GM12878 (cell line): ENCODE data around the gene ADAM11. TPM values are rescaled to one million over a fixed set of nuclear protein-coding genes. Genes with fewer than 3 reads are reported as not detected.

Experiments used
- ATAC-seq: fragments of 200-7000 bp; cut with Tn5 transposase; 3 replicates; pipeline ENCODE4 v1.9.1; 2020; ENCODE audit warnings: mild to moderate bottlenecking, moderate library complexity
- BruUV-seq: library from RNA; stranded (reverse); fragments of 400-500 nt; replicated peaks from 2 replicates; lab custom pipeline; 2021; lab: Mats Ljungman, UMichigan
- CTCF ChIA-PET: fragments of 300-600 bp; sonication (Branson Sonifier 250); formaldehyde crosslinking; extraction: SDS; loops from one replicate; lab custom pipeline; 2021; ENCODE audit warnings: inconsistent platforms; lab: Yijun Ruan, JAX
- POLR2A ChIA-PET: fragments of 350-600 bp; formaldehyde crosslinking; extraction: SDS; loops from one replicate; lab custom pipeline; 2021; ENCODE audit warnings: inconsistent platforms; lab: Charles Lee
- RAD21 ChIA-PET: fragments of 300-600 bp; sonication (Branson Sonifier 250); formaldehyde crosslinking; loops from one replicate; lab custom pipeline; 2023; ENCODE audit warnings: antibody characterized with exemption; ENCODE audit not compliant: unreplicated experiment; lab: Charles Lee
- SMC1A ChIA-PET: fragments of 300-600 bp; sonication (Branson Sonifier 250); formaldehyde crosslinking; loops from one replicate; lab custom pipeline; 2023; ENCODE audit not compliant: unreplicated experiment, uncharacterized antibody; lab: Charles Lee
- DNase-seq: peaks from one replicate; pipeline ENCODE4 v3.0.0-alpha.2; 2011; ENCODE audit warnings: low read depth, low spot score
- FAIRE-seq: peaks from 3 replicates; lab custom pipeline; 2011; peaks lifted over from hg19 to GRCh38; lab: Jason Lieb, UNC
- H2AFZ ChIP-seq: 2 replicates; pipeline ENCODE4 v1.6.0; 2011; ENCODE audit warnings: low read depth, low read length, control low read depth; ENCODE audit not compliant: control insufficient read depth
- H3K27ac ChIP-seq: 2 replicates; pipeline ENCODE4 v1.5.1; 2011; ENCODE audit warnings: control low read depth; ENCODE audit not compliant: control insufficient read depth, insufficient read depth
- H3K27me3 ChIP-seq, 2 experiments: replicated peaks in 1 of 2; 2 replicates each; pipeline versions ENCODE4 v1.6.0 to v1.6.1; 2011; ENCODE audit warnings: low read length in 1 of 2; ENCODE audit not compliant: control insufficient read depth in 2 of 2, insufficient read depth in 2 of 2
- H3K36me3 ChIP-seq, 2 experiments: 2 replicates each; pipeline ENCODE4 v1.5.1; 2011; ENCODE audit warnings: low read length in 1 of 2; ENCODE audit not compliant: control insufficient read depth in 2 of 2, insufficient read depth in 2 of 2
- H3K4me1 ChIP-seq: 2 replicates; pipeline ENCODE4 v1.6.1; 2011; ENCODE audit warnings: mild to moderate bottlenecking, low read length, moderate library complexity, mixed read lengths; ENCODE audit not compliant: control insufficient read depth, insufficient read depth
- H3K4me2 ChIP-seq: 2 replicates; pipeline ENCODE4 v1.6.0; 2011; ENCODE audit warnings: control low read depth; ENCODE audit not compliant: control insufficient read depth, insufficient read depth
- H3K4me3 ChIP-seq: fragments of 200-600 bp; sonication (generic); 2 replicates; pipeline ENCODE4 v1.5.1; 2016
- H3K79me2 ChIP-seq: 2 replicates; pipeline ENCODE4 v1.6.0; 2011; ENCODE audit warnings: low read length; ENCODE audit not compliant: control insufficient read depth, insufficient read depth
- H3K9ac ChIP-seq: 2 replicates; pipeline ENCODE4 v1.8.0; 2011; ENCODE audit warnings: low read length, control low read depth, mixed read lengths; ENCODE audit not compliant: control insufficient read depth, insufficient read depth
- H3K9me3 ChIP-seq: replicated peaks from 3 replicates; pipeline ENCODE4 v1.5.1; 2011; ENCODE audit warnings: mild to moderate bottlenecking, low read length; ENCODE audit not compliant: control insufficient read depth, insufficient read depth
- H4K20me1 ChIP-seq: 2 replicates; pipeline ENCODE4 v1.6.0; 2011; ENCODE audit not compliant: control insufficient read depth, insufficient read depth
- ASH2L ChIP-seq: fragments of 300-600, 200-600 bp; sonication (generic); IDR thresholded peaks from 2 replicates; pipeline ENCODE4 v1.6.1; 2017; ENCODE audit warnings: low read depth, mild to moderate bottlenecking, borderline replicate concordance
- CHD4 ChIP-seq: fragments of 200-600 bp; sonication (generic); IDR thresholded peaks from 2 replicates; pipeline ENCODE4 v1.6.1; 2016; ENCODE audit warnings: mild to moderate bottlenecking
- EED ChIP-seq: sonication (generic); IDR thresholded peaks from 2 replicates; pipeline ENCODE4 v1.6.1; 2016; ENCODE audit warnings: antibody characterized with exemption, low read depth
- FOS ChIP-seq: IDR thresholded peaks from 3 replicates; pipeline ENCODE4 v1.6.1; 2011; ENCODE audit warnings: borderline replicate concordance; ENCODE audit not compliant: insufficient read length; ENCODE audit errors: extremely low read depth
- GABPA ChIP-seq: IDR thresholded peaks from 2 replicates; pipeline ENCODE4 v1.6.1; 2014; ENCODE audit warnings: antibody characterized with exemption, low read depth, mild to moderate bottlenecking, inconsistent platforms
- HCFC1 ChIP-seq: fragments of 150-350 bp; IDR thresholded peaks from 2 replicates; pipeline ENCODE4 v1.6.1; 2014; ENCODE audit warnings: low read length
- JUNB ChIP-seq: IDR thresholded peaks from 2 replicates; pipeline ENCODE4 v1.6.1; 2016; ENCODE audit warnings: antibody characterized with exemption, mild to moderate bottlenecking
- JUND ChIP-seq: IDR thresholded peaks from 2 replicates; pipeline ENCODE4 v1.6.1; 2012; ENCODE audit warnings: low read depth, mild to moderate bottlenecking, low read length, improper control_type of control experiment, moderate library complexity
- MTA2 ChIP-seq: fragments of 450-650 bp; IDR thresholded peaks from 2 replicates; pipeline ENCODE4 v1.6.1; 2016; ENCODE audit warnings: low read depth, mild to moderate bottlenecking, moderate library complexity
- MTA3 ChIP-seq: IDR thresholded peaks from 2 replicates; pipeline ENCODE4 v1.6.1; 2012; ENCODE audit warnings: low read length, inconsistent platforms, borderline replicate concordance
- RAD21 ChIP-seq: IDR thresholded peaks from 2 replicates; pipeline ENCODE4 v1.6.1; 2011; ENCODE audit warnings: mild to moderate bottlenecking, low read depth, low read length, moderate library complexity; ENCODE audit not compliant: insufficient read depth
- SIN3A ChIP-seq: IDR thresholded peaks from 2 replicates; pipeline ENCODE4 v1.6.1; 2012; ENCODE audit warnings: low read depth, low read length, improper control_type of control experiment
- STAT3 ChIP-seq: IDR thresholded peaks from 2 replicates; pipeline ENCODE4 v1.6.1; 2011; ENCODE audit warnings: low read depth, low read length, improper control_type of control experiment
- WRNIP1 ChIP-seq: IDR thresholded peaks from 2 replicates; pipeline ENCODE4 v1.6.1; 2011; ENCODE audit warnings: low read depth, low read length, improper control_type of control experiment, borderline replicate concordance
- YY1 ChIP-seq: IDR thresholded peaks from 2 replicates; pipeline ENCODE4 v1.6.1; 2011; ENCODE audit warnings: low read depth, mild to moderate bottlenecking, low read length
- ZNF274 ChIP-seq: IDR thresholded peaks from one replicate; pipeline ENCODE4 v1.8.0; 2011; ENCODE audit not compliant: insufficient read length, insufficient read depth
- WGBS: methylation state at CpG from one replicate; pipeline ENCODE4 v1.1.6; 2016; ENCODE audit warnings: low lambda C conversion rate; ENCODE audit not compliant: insufficient replicate concordance, insufficient coverage; ENCODE audit errors: missing lambda C conversion rate; 5-methylcytosine and 5-hydroxymethylcytosine counted together
- in situ Hi-C: fragments of 300-500 bp; cut with MboI; formaldehyde crosslinking; loops from 9 replicates; pipeline ENCODE4 v1.14.3; 2018; ENCODE audit warnings: mixed read lengths
- intact Hi-C: fragments of 100-400 bp; cut with micrococcal nuclease; formaldehyde crosslinking; loops from one replicate; pipeline ENCODE4 v1.14.2; 2022; ENCODE audit not compliant: unreplicated experiment
- polyA plus RNA-seq, 11 experiments: library from polyadenylated mRNA; depleted of rRNA in 4 of 11; unstranded in 6 of 11; stranded (reverse) in 5 of 11; fragments of >200 nt; fragmentation: Nextera tagmentation in 4 of 11; fragmentation: Illumina TruSeq in 1 of 11; extraction: Ambion mirVana in 4 of 11; extraction: Trizol in 1 of 11; gene quantifications; 1 replicate in 1 of 11; 2 replicates in 10 of 11; pipeline versions ENCODE4 v1.2.1 to v1.2.3, GENCODE V29; 2011 to 2016; ENCODE audit warnings: inconsistent platforms in 2 of 11, missing spikeins in 2 of 11, low read depth in 1 of 11
- total RNA-seq, 4 experiments: library from RNA; depleted of rRNA in 3 of 4; stranded (reverse); fragments of >200 nt in 3 of 4; fragmentation: Illumina TruSeq in 1 of 4; extraction: Trizol in 1 of 4; gene quantifications; 2 replicates each; pipeline versions ENCODE4 v1.2.1 to v1.2.3, GENCODE V29; 2013 to 2021
- TF ChIP-seq, protein P1 (sequence below): fragments of 450-650 bp; IDR thresholded peaks from 2 replicates; pipeline ENCODE4 v1.6.1; 2017; ENCODE audit warnings: mild to moderate bottlenecking, moderate library complexity
- TF ChIP-seq, protein P2 (sequence below): IDR thresholded peaks from 2 replicates; pipeline ENCODE4 v1.6.1; 2012; ENCODE audit warnings: low read depth, low read length, improper control_type of control experiment

Gene ADAM11
- total and polyA plus RNA-seq, 10 of the 15 experiments (the other 5 are each of a cell fraction or from before 2014, with no cell fraction given): 0.03 to 0.37 (median 0.06) TPM; not detected in 3

DNA sequence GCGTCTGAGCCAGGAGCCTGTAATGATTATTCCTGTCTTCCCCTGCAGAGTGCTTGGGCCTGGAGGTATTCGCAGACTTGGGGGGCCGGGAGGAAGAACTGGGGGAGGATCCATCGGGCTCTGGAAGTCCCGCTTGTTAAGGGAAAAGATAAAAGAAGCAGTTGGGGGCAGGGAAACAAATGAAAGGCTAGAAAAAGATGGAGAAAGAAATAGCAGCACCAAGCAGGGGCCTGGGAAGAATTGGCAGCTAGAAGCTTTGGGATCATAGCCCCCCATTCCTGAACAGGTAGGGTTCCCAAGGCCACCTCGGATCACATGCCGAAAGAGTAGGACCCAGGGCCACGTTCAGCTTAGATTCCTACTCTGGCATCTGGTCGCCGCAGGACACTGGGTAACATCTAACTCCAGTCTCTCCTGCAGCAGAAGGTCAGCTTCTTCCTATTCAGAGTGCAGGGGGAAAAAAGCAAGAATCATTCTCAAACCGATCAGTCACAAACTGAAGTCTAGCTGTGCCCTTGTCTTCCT is 23.6 kb downstream of the ADAM11 start:
- Histone ChIP-seq H3K9ac (no peak overlapping the region), H3K27me3 (no peaks in the 10 kb centered on the region; a peak in 3 of 4 replicates), H3K36me3 (no peaks in the 10 kb centered on the region), H3K79me2 (no peaks in the 10 kb centered on the region), H3K4me2 (no peak overlapping the region), H2AFZ (no peak overlapping the region), H4K20me1 (no peaks in the 10 kb centered on the region; the same call in 1 of the 2 replicates), H3K4me3 (no peak overlapping the region), H3K9me3 (no peaks in the 10 kb centered on the region), H3K4me1 (no peaks in the 10 kb centered on the region)
- DNase-seq (no peak), FAIRE-seq (no peak), ATAC-seq (no peak)
- BruUV-seq: no TSS peak
- CTCF ChIA-PET: interaction anchor here (1.1 to 12.1 kb wide), 3 partner anchors 11 to 82 kb away, joined by 4 to 175 read pairs (median 5); no protein-coding TSS in a partner anchor
- POLR2A ChIA-PET: no interaction called here
- in situ Hi-C loops: loop anchor here (5.0 kb wide), 1 partner anchor 85 kb away; no protein-coding TSS in a partner anchor
- SMC1A ChIA-PET: interaction anchor here (1.5 kb wide), 1 partner anchor 83 kb away, joined by 3 read pairs; no protein-coding TSS in a partner anchor
- RAD21 ChIA-PET: no interaction called here
- 51% methylated on average over 11 of the region's 11 CpGs for WGBS
- TF ChIP-seq YY1: no peak
- no peak for TF ChIP-seq JUND
- TF ChIP-seq GABPA: no peak
- no peak for TF ChIP-seq FOS
- TF ChIP-seq, protein P1, sequence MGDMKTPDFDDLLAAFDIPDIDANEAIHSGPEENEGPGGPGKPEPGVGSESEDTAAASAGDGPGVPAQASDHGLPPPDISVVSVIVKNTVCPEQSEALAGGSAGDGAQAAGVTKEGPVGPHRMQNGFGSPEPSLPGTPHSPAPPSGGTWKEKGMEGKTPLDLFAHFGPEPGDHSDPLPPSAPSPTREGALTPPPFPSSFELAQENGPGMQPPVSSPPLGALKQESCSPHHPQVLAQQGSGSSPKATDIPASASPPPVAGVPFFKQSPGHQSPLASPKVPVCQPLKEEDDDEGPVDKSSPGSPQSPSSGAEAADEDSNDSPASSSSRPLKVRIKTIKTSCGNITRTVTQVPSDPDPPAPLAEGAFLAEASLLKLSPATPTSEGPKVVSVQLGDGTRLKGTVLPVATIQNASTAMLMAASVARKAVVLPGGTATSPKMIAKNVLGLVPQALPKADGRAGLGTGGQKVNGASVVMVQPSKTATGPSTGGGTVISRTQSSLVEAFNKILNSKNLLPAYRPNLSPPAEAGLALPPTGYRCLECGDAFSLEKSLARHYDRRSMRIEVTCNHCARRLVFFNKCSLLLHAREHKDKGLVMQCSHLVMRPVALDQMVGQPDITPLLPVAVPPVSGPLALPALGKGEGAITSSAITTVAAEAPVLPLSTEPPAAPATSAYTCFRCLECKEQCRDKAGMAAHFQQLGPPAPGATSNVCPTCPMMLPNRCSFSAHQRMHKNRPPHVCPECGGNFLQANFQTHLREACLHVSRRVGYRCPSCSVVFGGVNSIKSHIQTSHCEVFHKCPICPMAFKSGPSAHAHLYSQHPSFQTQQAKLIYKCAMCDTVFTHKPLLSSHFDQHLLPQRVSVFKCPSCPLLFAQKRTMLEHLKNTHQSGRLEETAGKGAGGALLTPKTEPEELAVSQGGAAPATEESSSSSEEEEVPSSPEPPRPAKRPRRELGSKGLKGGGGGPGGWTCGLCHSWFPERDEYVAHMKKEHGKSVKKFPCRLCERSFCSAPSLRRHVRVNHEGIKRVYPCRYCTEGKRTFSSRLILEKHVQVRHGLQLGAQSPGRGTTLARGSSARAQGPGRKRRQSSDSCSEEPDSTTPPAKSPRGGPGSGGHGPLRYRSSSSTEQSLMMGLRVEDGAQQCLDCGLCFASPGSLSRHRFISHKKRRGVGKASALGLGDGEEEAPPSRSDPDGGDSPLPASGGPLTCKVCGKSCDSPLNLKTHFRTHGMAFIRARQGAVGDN: no peak
- TF ChIP-seq RAD21: no peak
- TF ChIP-seq ZNF274: no peak
- no peak for TF ChIP-seq MTA3
- TF ChIP-seq MTA2: no peak
- no peak for TF ChIP-seq ASH2L
- no peak for TF ChIP-seq EED
- no peak for TF ChIP-seq JUNB
- no peak for TF ChIP-seq CHD4
- no peak for TF ChIP-seq SIN3A
- TF ChIP-seq WRNIP1: no peak
- TF ChIP-seq, protein P2, sequence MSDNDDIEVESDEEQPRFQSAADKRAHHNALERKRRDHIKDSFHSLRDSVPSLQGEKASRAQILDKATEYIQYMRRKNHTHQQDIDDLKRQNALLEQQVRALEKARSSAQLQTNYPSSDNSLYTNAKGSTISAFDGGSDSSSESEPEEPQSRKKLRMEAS: no peak
- TF ChIP-seq STAT3: no peak
- no peak for TF ChIP-seq HCFC1
- TF ChIP-seq, all 136 proteins: peak for 0
- intact Hi-C loops: no loop called here
- no peak overlapping the region for H3K27ac ChIP-seq
